H1 (cell line): Measurements from ENCODE around the gene MYRIP. TPM values are rescaled to one million over a fixed set of nuclear protein-coding genes. Genes with fewer than 3 reads are reported as not detected.

Experiments
- CTCF ChIA-PET: fragments of 300-600 bp; sonication (Branson Sonifier 250); formaldehyde crosslinking; loops from one replicate; lab custom pipeline; 2021; ENCODE audit not compliant: partially characterized antibody; lab: Charles Lee
- POLR2A ChIA-PET: fragments of 300-600 bp; sonication (Branson Sonifier 250); formaldehyde crosslinking; loops from one replicate; lab custom pipeline; 2021; ENCODE audit warnings: inconsistent platforms; ENCODE audit not compliant: partially characterized antibody; lab: Charles Lee
- DNase-seq, 2 experiments: peaks; one replicate each; pipeline versions ENCODE4 v3.0.0 to v3.0.0-alpha.2; 2010 to 2022; ENCODE audit warnings: low spot score in 2 of 2, low read depth in 1 of 2, mixed read lengths in 1 of 2
- FAIRE-seq: peaks from 2 replicates; lab custom pipeline; 2011; peaks lifted over from hg19 to GRCh38; lab: Jason Lieb, UNC
- H2AFZ ChIP-seq: 2 replicates; pipeline ENCODE4 v1.8.1; 2012; ENCODE audit warnings: low read length, inconsistent platforms
- H2AK5ac ChIP-seq: 2 replicates; pipeline ENCODE4 v1.6.1; 2013; ENCODE audit warnings: low read depth, low read length
- H2BK120ac ChIP-seq: replicated peaks from 2 replicates; pipeline ENCODE3; 2013; ENCODE audit warnings: low read depth, low read length, inconsistent platforms
- H2BK12ac ChIP-seq: 2 replicates; pipeline ENCODE4 v1.6.1; 2013; ENCODE audit warnings: low read depth, low read length
- H2BK15ac ChIP-seq: 2 replicates; pipeline ENCODE4 v1.6.1; 2013; ENCODE audit warnings: low read length
- H2BK20ac ChIP-seq: 2 replicates; pipeline ENCODE4 v1.6.1; 2013; ENCODE audit warnings: low read length
- H2BK5ac ChIP-seq: 2 replicates; pipeline ENCODE4 v1.6.1; 2013; ENCODE audit warnings: low read depth, low read length
- H3K14ac ChIP-seq: 2 replicates; pipeline ENCODE4 v1.6.1; 2013; ENCODE audit warnings: inconsistent platforms; ENCODE audit not compliant: insufficient read length
- H3K18ac ChIP-seq: 2 replicates; pipeline ENCODE4 v1.6.1; 2013; ENCODE audit warnings: low read length; ENCODE audit errors: extremely low read depth
- H3K23ac ChIP-seq: 2 replicates; pipeline ENCODE4 v1.6.1; 2013; ENCODE audit warnings: inconsistent platforms; ENCODE audit not compliant: insufficient read length
- H3K23me2 ChIP-seq: 2 replicates; pipeline ENCODE4 v1.6.1; 2013; ENCODE audit warnings: low read depth, low read length
- H3K27ac ChIP-seq: 2 replicates; pipeline ENCODE4 v1.6.1; 2011; ENCODE audit warnings: low read depth, low read length, inconsistent platforms
- H3K27me3 ChIP-seq, 4 experiments: replicated peaks in 1 of 4; 1 replicate in 1 of 4; 2 replicates in 3 of 4; pipeline versions ENCODE4 v1.6.1 to v1.8.1; 2011 to 2013; ENCODE audit warnings: low read length in 3 of 4, mild to moderate bottlenecking in 3 of 4, inconsistent platforms in 2 of 4, mixed read lengths in 2 of 4, moderate library complexity in 1 of 4; ENCODE audit not compliant: control insufficient read depth in 3 of 4, insufficient read depth in 3 of 4; ENCODE audit errors: extremely low read depth in 1 of 4
- H3K36me3 ChIP-seq, 4 experiments: 2 replicates each; pipeline versions ENCODE4 v1.6.1 to v1.8.1; 2011 to 2013; ENCODE audit warnings: mild to moderate bottlenecking in 4 of 4, low read length in 3 of 4, moderate library complexity in 2 of 4, control low read depth in 1 of 4, inconsistent platforms in 1 of 4; ENCODE audit not compliant: insufficient read depth in 4 of 4, control insufficient read depth in 2 of 4
- H3K4ac ChIP-seq: replicated peaks from 2 replicates; pipeline ENCODE3; 2013; ENCODE audit warnings: low read length, low read depth, mixed read lengths, inconsistent platforms; ENCODE audit not compliant: insufficient read length
- H3K4me1 ChIP-seq, 4 experiments: replicated peaks in 1 of 4; 1 replicate in 1 of 4; 2 replicates in 3 of 4; pipeline versions ENCODE4 v1.6.1 to v1.8.1; 2011 to 2013; ENCODE audit warnings: low read length in 3 of 4, inconsistent platforms in 2 of 4, mixed read lengths in 1 of 4; ENCODE audit not compliant: insufficient read depth in 4 of 4, control insufficient read depth in 3 of 4
- H3K4me2 ChIP-seq, 2 experiments: 2 replicates each; pipeline versions ENCODE4 v1.6.1 to v1.8.1; 2011 to 2013; ENCODE audit warnings: low read depth in 2 of 2, low read length in 2 of 2, control low read depth in 1 of 2, inconsistent platforms in 1 of 2, mild to moderate bottlenecking in 1 of 2; ENCODE audit not compliant: insufficient read depth in 1 of 2
- H3K4me3 ChIP-seq, 4 experiments: fragments of 200-600, 300-600 bp in 1 of 4; sonication (generic), shearing (Covaris generic), sonication (Bioruptor Twin) in 1 of 4; 2 replicates each; pipeline versions ENCODE4 v1.5.1 to v1.8.1; 2011 to 2016; ENCODE audit warnings: low read length in 4 of 4, low read depth in 3 of 4, control low read depth in 2 of 4, inconsistent platforms in 2 of 4, mild to moderate bottlenecking in 2 of 4, mixed read lengths in 1 of 4, moderate library complexity in 1 of 4; ENCODE audit not compliant: insufficient read depth in 2 of 4; ENCODE audit errors: extremely low read depth in 1 of 4
- H3K56ac ChIP-seq: replicated peaks from 2 replicates; pipeline ENCODE3; 2013; ENCODE audit warnings: low read depth, mild to moderate bottlenecking, mixed read lengths, low read length, inconsistent platforms; ENCODE audit not compliant: insufficient read length
- H3K79me1 ChIP-seq: 2 replicates; pipeline ENCODE4 v1.6.1; 2013; ENCODE audit warnings: low read depth, low read length, control low read depth
- H3K79me2 ChIP-seq, 2 experiments: 2 replicates each; pipeline versions ENCODE4 v1.6.1 to v1.8.1; 2012 to 2013; ENCODE audit warnings: low read length in 2 of 2, mild to moderate bottlenecking in 2 of 2, inconsistent platforms in 1 of 2; ENCODE audit not compliant: insufficient read depth in 2 of 2, control insufficient read depth in 1 of 2
- H3K9ac ChIP-seq, 4 experiments: replicated peaks in 1 of 4; 1 replicate in 1 of 4; 2 replicates in 3 of 4; pipeline versions ENCODE4 v1.6.1 to v1.8.1; 2011 to 2013; ENCODE audit warnings: low read depth in 3 of 4, low read length in 3 of 4, control low read depth in 2 of 4, mild to moderate bottlenecking in 2 of 4, moderate library complexity in 2 of 4, inconsistent platforms in 1 of 4; ENCODE audit errors: extremely low read depth in 1 of 4
- H3K9me3 ChIP-seq, 2 experiments: 2 replicates each; pipeline versions ENCODE4 v1.6.1 to v1.8.1; 2012 to 2013; ENCODE audit warnings: mild to moderate bottlenecking in 2 of 2, moderate library complexity in 2 of 2, control low read depth in 1 of 2, inconsistent platforms in 1 of 2, low read depth in 1 of 2, low read length in 1 of 2, mixed read lengths in 1 of 2; ENCODE audit not compliant: insufficient read depth in 2 of 2
- H4K20me1 ChIP-seq, 2 experiments: replicated peaks in 1 of 2; 2 replicates each; pipeline versions ENCODE3 to v1.8.1; 2011 to 2013; ENCODE audit warnings: inconsistent platforms in 2 of 2, low read length in 2 of 2, mild to moderate bottlenecking in 1 of 2; ENCODE audit not compliant: insufficient read depth in 2 of 2, control insufficient read depth in 1 of 2
- H4K5ac ChIP-seq: 2 replicates; pipeline ENCODE4 v1.6.1; 2013; ENCODE audit warnings: low read length, low read depth, mixed read lengths, inconsistent platforms; ENCODE audit not compliant: insufficient read length
- H4K8ac ChIP-seq: 2 replicates; pipeline ENCODE4 v1.8.0; 2013; ENCODE audit warnings: mild to moderate bottlenecking, moderate library complexity, low read length, inconsistent platforms; ENCODE audit not compliant: insufficient read depth; ENCODE audit errors: extremely low read depth
- H4K91ac ChIP-seq: replicated peaks from 2 replicates; pipeline ENCODE3; 2013; ENCODE audit warnings: low read length, mixed read lengths, inconsistent platforms; ENCODE audit not compliant: insufficient read length
- POU5F1 ChIP-seq: IDR thresholded peaks from 2 replicates; pipeline ENCODE4 v1.6.1; 2011; ENCODE audit warnings: low read depth, mild to moderate bottlenecking, low read length, moderate library complexity
- WGBS, 2 experiments: shearing (Covaris generic) in 1 of 2; methylation state at CpG; one replicate each; pipeline versions ENCODE4 v1.1.6 to v1.1.7; 2013 to 2015; ENCODE audit warnings: low lambda C conversion rate in 2 of 2, mixed read lengths in 2 of 2, inconsistent platforms in 1 of 2, low coverage in 1 of 2, missing lambda C conversion rate in 1 of 2; ENCODE audit not compliant: insufficient replicate concordance in 2 of 2, insufficient coverage in 1 of 2, insufficient read length in 1 of 2; ENCODE audit errors: extremely low coverage in 1 of 2, missing lambda C conversion rate in 1 of 2; 5-methylcytosine and 5-hydroxymethylcytosine counted together
- polyA plus RNA-seq, 7 experiments: library from polyadenylated mRNA; depleted of rRNA in 3 of 7; stranded (reverse) in 5 of 7; unstranded in 2 of 7; fragments of >200 nt in 5 of 7; fragments of 200-250 nt in 2 of 7; gene quantifications; 1 replicate in 5 of 7; 2 replicates in 1 of 7; 4 replicates in 1 of 7; pipeline versions ENCODE4 v1.2.1 to v1.2.3, GENCODE V29; 2011 to 2013; ENCODE audit warnings: missing spikeins in 2 of 7, mixed read lengths in 2 of 7
- total RNA-seq: library from RNA; stranded (reverse); fragmentation: NEBNext Ultra II Directional; extraction: Animal tissue kit (Norgen Biotek cat#: 25700); gene quantifications from 2 replicates; pipeline ENCODE4 v1.2.1, GENCODE V29; 2021
- TF ChIP-seq, protein P1 (sequence below): IDR thresholded peaks from 2 replicates; pipeline ENCODE4 v1.6.1; 2012; ENCODE audit warnings: inconsistent platforms

The MYRIP gene
- total and polyA plus RNA-seq, 2 of the 8 experiments (the other 6 are each of a cell fraction or from before 2014, with no cell fraction given): 0.54 to 4.3 TPM

DNA sequence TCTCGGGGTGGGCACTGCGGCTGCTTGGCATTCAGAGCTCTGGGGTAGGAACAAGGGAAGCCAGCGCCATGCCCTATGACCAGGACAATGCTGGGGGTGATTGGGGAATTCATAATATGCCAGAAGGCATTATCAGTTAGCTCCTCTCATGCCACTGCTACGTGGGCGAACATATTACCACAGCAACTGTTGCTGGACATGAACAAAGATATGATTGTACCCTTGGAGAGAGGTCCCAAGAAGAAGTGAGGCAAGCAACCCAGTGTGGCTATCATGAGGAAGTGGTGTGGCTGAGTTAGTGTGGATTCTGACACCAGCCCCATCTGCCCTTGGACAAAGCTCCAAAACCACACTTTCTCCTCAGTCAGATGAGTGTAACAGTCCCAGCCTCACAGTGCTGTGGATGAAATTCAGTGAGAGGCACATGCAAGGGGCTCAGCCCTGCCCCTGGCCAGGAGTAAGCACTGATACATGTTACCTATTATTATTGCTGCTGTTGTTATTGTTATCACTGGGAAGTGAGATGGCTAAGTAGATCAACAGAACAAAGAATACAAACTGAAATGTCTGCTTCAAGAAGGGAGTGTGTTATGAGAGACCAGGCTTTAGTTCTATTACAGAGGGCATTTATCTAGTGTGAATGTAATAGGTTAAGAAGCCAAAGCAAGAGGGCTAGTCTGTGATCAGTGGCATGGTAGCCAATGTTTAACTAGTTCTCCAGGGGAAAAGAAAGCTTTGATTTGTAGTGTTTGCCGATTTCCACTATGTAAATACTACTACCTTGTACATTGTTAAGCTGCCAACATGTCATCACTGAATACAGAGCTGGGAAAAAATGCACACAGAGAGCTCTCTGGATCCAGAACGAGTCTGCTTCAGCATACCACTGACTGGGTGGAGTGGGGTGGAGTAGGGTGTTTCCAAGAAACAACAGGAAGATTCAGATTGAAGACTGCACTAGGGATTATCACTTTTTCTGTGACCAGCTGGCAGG, 277.8 kb downstream of the MYRIP start:
- Histone ChIP-seq H4K91ac (no peak overlapping the region), H3K79me2 (no peaks in the 10 kb centered on the region), H3K4ac (no peak overlapping the region), H3K4me2 (no peak overlapping the region), H3K4me1 (no peaks in the 10 kb centered on the region), H4K5ac (no peak overlapping the region), H2BK20ac (no peak overlapping the region), H2AFZ (no peak overlapping the region), H2BK15ac (no peak overlapping the region), H3K4me3 (no peak overlapping the region), H2BK12ac (no peak overlapping the region), H3K23ac (no peak overlapping the region), H3K14ac (no peak overlapping the region), H2AK5ac (no peak overlapping the region), H3K27me3 (no peaks in the 10 kb centered on the region), H4K8ac (no peak overlapping the region), H3K56ac (no peak overlapping the region), H3K9ac (no peak overlapping the region), H3K79me1 (no peaks in the 10 kb centered on the region), H3K36me3 (no peaks in the 10 kb centered on the region), H3K9me3 (no peaks in the 10 kb centered on the region), H4K20me1 (no peaks in the 10 kb centered on the region), H3K23me2 (no peaks in the 10 kb centered on the region), H3K18ac (no peak overlapping the region), H3K27ac (no peak overlapping the region), H2BK5ac (no peak overlapping the region), H2BK120ac (no peak overlapping the region)
- FAIRE-seq: no peak
- ChIA-PET POLR2A (no interaction called here), CTCF (interaction anchor here (1.6 to 1.9 kb wide), 2 partner anchors 11 to 13 kb away, joined by 7 read pairs; no protein-coding TSS in a partner anchor)
- WGBS, 2 experiments: 86% methylated on average over 7 of the region's 7 CpGs; no CpG with 5 or more reads in 1 of the 2 experiments
- no peak for DNase-seq
- no peak for TF ChIP-seq POU5F1
- TF ChIP-seq, protein P1, sequence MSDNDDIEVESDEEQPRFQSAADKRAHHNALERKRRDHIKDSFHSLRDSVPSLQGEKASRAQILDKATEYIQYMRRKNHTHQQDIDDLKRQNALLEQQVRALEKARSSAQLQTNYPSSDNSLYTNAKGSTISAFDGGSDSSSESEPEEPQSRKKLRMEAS: no peak
